NCI-H128 (cell line): ENCODE data around the gene GPS1.

Experiments
- DNase-seq: peaks from one replicate; lab custom pipeline; 2025; ENCODE audit not compliant: unreplicated experiment; lab: John Stamatoyannopoulos, UW

GPS1 gene

GRCh38 chr17:82076785-82077591 lies 25.3 kb downstream of the GPS1 start:
- DNase-seq, result no peak

- DNase-seq, result no peak
Observed at GRCh38 chr17:82077617-82078358, 26.1 kb downstream of the GPS1 start.

- no peak for DNase-seq
Observed at GRCh38 chr17:82078433-82078832, 26.7 kb downstream of the GPS1 start.

- no peak for DNase-seq
Observed at GRCh38 chr17:82079001-82079677, 27.4 kb downstream of the GPS1 start.

- no peak for DNase-seq
Observed at GRCh38 chr17:82080048-82080788, 28.5 kb downstream of the GPS1 start.

GRCh38 chr17:82080789-82081464 lies 29.2 kb downstream of the GPS1 start:
- DNase-seq, result no peak

- no peak for DNase-seq
Observed at GRCh38 chr17:82081546-82081945, 29.8 kb downstream of the GPS1 start.

GRCh38 chr17:82081966-82082365 lies 30.3 kb downstream of the GPS1 start:
- DNase-seq, result no peak

- DNase-seq, result no peak
Observed at GRCh38 chr17:82082456-82082855, 30.8 kb downstream of the GPS1 start.

- no peak for DNase-seq
Observed at GRCh38 chr17:82083009-82083408, 31.3 kb downstream of the GPS1 start.

- DNase-seq, result no peak
Observed at GRCh38 chr17:82083533-82084359, 32.0 kb downstream of the GPS1 start.

GRCh38 chr17:82084373-82085030 lies 32.8 kb downstream of the GPS1 start:
- no peak for DNase-seq

- DNase-seq, result no peak
Observed at GRCh38 chr17:82085031-82085861, 33.5 kb downstream of the GPS1 start.

GRCh38 chr17:82085931-82086764 lies 34.5 kb downstream of the GPS1 start:
- no peak for DNase-seq

- DNase-seq, result no peak
Observed at GRCh38 chr17:82086941-82087906, 35.5 kb downstream of the GPS1 start.
